Nephron (organoid): ENCODE measurements around the gene MAP3K15.

Experiments
- H3K27ac Mint-ChIP-seq, 3 experiments: 2 replicates each; pipeline ENCODE4 v1.8.0; 2020; ENCODE audit warnings: mixed read lengths in 3 of 3, mild to moderate bottlenecking in 2 of 3, moderate library complexity in 1 of 3
- H3K27me3 Mint-ChIP-seq: 2 replicates; pipeline ENCODE4 v1.8.0; 2021; ENCODE audit warnings: low read depth, mild to moderate bottlenecking, moderate library complexity, mixed read lengths
- H3K36me3 Mint-ChIP-seq: 2 replicates; pipeline ENCODE4 v1.8.0; 2020; ENCODE audit warnings: low read depth, mixed read lengths
- H3K4me1 Mint-ChIP-seq: 2 replicates; pipeline ENCODE4 v1.8.0; 2020; ENCODE audit warnings: mixed read lengths
- H3K4me3 Mint-ChIP-seq, 3 experiments: 2 replicates each; pipeline ENCODE4 v1.8.0; 2020; ENCODE audit warnings: mild to moderate bottlenecking in 3 of 3, mixed read lengths in 3 of 3, moderate library complexity in 2 of 3
- H3K9me3 Mint-ChIP-seq: 2 replicates; pipeline ENCODE4 v1.8.0; 2020; ENCODE audit warnings: mixed read lengths
- CTCF ChIP-seq, 3 experiments: fragments of 200-600 bp; sonication (generic); IDR thresholded peaks; one replicate each; pipeline ENCODE4 v1.5.0; 2021; ENCODE audit warnings: antibody characterized with exemption in 3 of 3; ENCODE audit not compliant: unreplicated experiment in 3 of 3

The MAP3K15 gene

GRCh38 chrX:19334945-19335626, 180.2 kb downstream of the MAP3K15 start:
- H3K4me1 Mint-ChIP-seq: peaks cover 6% of the 10 kb centered on the region
- H3K9me3 Mint-ChIP-seq: peaks cover 36% of the 10 kb centered on the region
- H3K27ac Mint-ChIP-seq: no peak overlapping the region
- H3K4me3 Mint-ChIP-seq: no peak overlapping the region
- H3K36me3 Mint-ChIP-seq: peaks cover 3% of the 10 kb centered on the region
- peaks cover 4% of the 10 kb centered on the region for H3K27me3 Mint-ChIP-seq
- peak in 1 of 3 experiments; percentile 8 for TF ChIP-seq CTCF (IDR thresholded peaks at IDR 0.05; ENCODE audit: unreplicated experiment in 3 of 3)

GRCh38 chrX:19332983-19333382, 182.3 kb downstream of the MAP3K15 start:
- Mint-ChIP-seq H3K9me3 (peaks cover 33% of the 10 kb centered on the region), H3K4me1 (peaks cover 6% of the 10 kb centered on the region), H3K4me3 (no peak overlapping the region)

GRCh38 chrX:19331831-19332230, 183.5 kb downstream of the MAP3K15 start:
- Mint-ChIP-seq H3K4me1 (peaks cover 3% of the 10 kb centered on the region), H3K27ac (no peak overlapping the region), H3K36me3 (peaks cover 3% of the 10 kb centered on the region), H3K27me3 (peaks cover 8% of the 10 kb centered on the region), H3K9me3 (peaks cover 30% of the 10 kb centered on the region), H3K4me3 (no peak overlapping the region)
- TF ChIP-seq CTCF (IDR thresholded peaks at IDR 0.05; ENCODE audit: unreplicated experiment in 3 of 3): no peak

More at GRCh38 chrX:19332983-19333382, 182.3 kb downstream of the MAP3K15 start:
- Mint-ChIP-seq H3K36me3 (peaks cover 3% of the 10 kb centered on the region), H3K27me3 (peaks cover 8% of the 10 kb centered on the region), H3K27ac (no peak overlapping the region)
- no peak for TF ChIP-seq CTCF (IDR thresholded peaks at IDR 0.05; ENCODE audit: unreplicated experiment in 3 of 3)

GRCh38 chrX:19326567-19326966, 188.7 kb downstream of the MAP3K15 start:
- Mint-ChIP-seq H3K36me3 (no peaks in the 10 kb centered on the region), H3K4me3 (no peak overlapping the region), H3K4me1 (no peaks in the 10 kb centered on the region), H3K9me3 (peaks cover 14% of the 10 kb centered on the region), H3K27me3 (peaks cover 3% of the 10 kb centered on the region), H3K27ac (no peak overlapping the region)
- no peak for TF ChIP-seq CTCF (IDR thresholded peaks at IDR 0.05; ENCODE audit: unreplicated experiment in 3 of 3)
